NB4 (cell line): ENCODE data around the gene SEPHS1.

Experiments used
- MAX ChIP-seq: IDR thresholded peaks from 2 replicates; pipeline ENCODE4 v1.6.1; 2011; ENCODE audit warnings: low read depth, low read length
- MYC ChIP-seq: IDR thresholded peaks from 2 replicates; pipeline ENCODE4 v1.6.1; 2011; ENCODE audit warnings: low read depth, low read length
- POLR2A ChIP-seq: IDR thresholded peaks from 2 replicates; pipeline ENCODE4 v1.6.1; 2011; ENCODE audit warnings: mild to moderate bottlenecking; ENCODE audit not compliant: insufficient read length; ENCODE audit errors: extremely low read depth
- TF ChIP-seq, protein P1 (sequence below): IDR thresholded peaks from one replicate; pipeline ENCODE4 v1.5.1; 2012; ENCODE audit warnings: low read depth, low read length

GRCh38 chr10:13291061-13291460 lies 57.0 kb downstream of the SEPHS1 start:
- TF ChIP-seq POLR2A (no peak), MYC (no peak), MAX (no peak)
- TF ChIP-seq, protein P1, sequence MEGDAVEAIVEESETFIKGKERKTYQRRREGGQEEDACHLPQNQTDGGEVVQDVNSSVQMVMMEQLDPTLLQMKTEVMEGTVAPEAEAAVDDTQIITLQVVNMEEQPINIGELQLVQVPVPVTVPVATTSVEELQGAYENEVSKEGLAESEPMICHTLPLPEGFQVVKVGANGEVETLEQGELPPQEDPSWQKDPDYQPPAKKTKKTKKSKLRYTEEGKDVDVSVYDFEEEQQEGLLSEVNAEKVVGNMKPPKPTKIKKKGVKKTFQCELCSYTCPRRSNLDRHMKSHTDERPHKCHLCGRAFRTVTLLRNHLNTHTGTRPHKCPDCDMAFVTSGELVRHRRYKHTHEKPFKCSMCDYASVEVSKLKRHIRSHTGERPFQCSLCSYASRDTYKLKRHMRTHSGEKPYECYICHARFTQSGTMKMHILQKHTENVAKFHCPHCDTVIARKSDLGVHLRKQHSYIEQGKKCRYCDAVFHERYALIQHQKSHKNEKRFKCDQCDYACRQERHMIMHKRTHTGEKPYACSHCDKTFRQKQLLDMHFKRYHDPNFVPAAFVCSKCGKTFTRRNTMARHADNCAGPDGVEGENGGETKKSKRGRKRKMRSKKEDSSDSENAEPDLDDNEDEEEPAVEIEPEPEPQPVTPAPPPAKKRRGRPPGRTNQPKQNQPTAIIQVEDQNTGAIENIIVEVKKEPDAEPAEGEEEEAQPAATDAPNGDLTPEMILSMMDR, result no peak
